SU-DHL-6 (cell line): ENCODE data around the gene SART3.

Source experiments
- EZH2phosphoT487 ChIP-seq: fragments of 200-600 bp; sonication (generic), shearing (Covaris generic); conservative IDR thresholded peaks from 2 replicates; pipeline ENCODE4 v1.6.1; 2018; ENCODE audit warnings: mild to moderate bottlenecking, antibody characterized with exemption, low read length, moderate library complexity, mixed read lengths
- TF ChIP-seq, protein P1 (sequence below): fragments of 200-600 bp; sonication (generic); IDR thresholded peaks from one replicate; pipeline ENCODE4 v1.5.1; 2017; ENCODE audit warnings: antibody characterized with exemption, mild to moderate bottlenecking, low read length, moderate library complexity; ENCODE audit not compliant: insufficient read depth, poor library complexity, severe bottlenecking

DNA sequence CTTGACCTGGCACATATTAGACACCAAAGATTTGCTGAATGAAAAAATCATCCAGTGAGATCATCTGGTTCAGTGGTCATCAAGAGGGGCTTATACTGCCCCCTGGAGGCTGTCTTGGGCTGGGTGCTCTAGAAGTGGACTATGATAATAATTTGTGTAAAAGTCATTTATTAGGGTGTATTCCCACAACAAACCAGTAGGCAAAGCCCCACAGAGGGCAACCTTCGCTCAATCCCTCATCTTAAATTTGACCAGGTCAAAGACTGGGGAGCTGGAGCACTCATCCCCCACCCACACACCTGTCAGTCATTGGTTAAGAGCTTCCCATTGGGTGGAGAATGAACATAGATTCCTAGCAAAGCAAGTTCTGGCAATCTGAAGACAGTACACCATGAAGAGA lies 65.9 kb downstream of the SART3 start:
- TF ChIP-seq, protein P1, sequence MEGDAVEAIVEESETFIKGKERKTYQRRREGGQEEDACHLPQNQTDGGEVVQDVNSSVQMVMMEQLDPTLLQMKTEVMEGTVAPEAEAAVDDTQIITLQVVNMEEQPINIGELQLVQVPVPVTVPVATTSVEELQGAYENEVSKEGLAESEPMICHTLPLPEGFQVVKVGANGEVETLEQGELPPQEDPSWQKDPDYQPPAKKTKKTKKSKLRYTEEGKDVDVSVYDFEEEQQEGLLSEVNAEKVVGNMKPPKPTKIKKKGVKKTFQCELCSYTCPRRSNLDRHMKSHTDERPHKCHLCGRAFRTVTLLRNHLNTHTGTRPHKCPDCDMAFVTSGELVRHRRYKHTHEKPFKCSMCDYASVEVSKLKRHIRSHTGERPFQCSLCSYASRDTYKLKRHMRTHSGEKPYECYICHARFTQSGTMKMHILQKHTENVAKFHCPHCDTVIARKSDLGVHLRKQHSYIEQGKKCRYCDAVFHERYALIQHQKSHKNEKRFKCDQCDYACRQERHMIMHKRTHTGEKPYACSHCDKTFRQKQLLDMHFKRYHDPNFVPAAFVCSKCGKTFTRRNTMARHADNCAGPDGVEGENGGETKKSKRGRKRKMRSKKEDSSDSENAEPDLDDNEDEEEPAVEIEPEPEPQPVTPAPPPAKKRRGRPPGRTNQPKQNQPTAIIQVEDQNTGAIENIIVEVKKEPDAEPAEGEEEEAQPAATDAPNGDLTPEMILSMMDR = peak; percentile 66
- no peak for TF ChIP-seq EZH2phosphoT487
